Hepatic stellate cell (primary cell): Measurements from ENCODE around the gene PYGO2.

ENCODE experiments used
- DNase-seq: peaks from one replicate; pipeline ENCODE4 v3.0.0; 2011; ENCODE audit warnings: low spot score

PYGO2 gene

GRCh38 chr1:154961207-154962155, at the start of gene PYGO2:
PYGO2 (minus strand) TSS chr1:154961782; CDS start chr1:154961576, 206 bp downstream.
- peak; percentile 87 for DNase-seq

- DNase-seq, result no peak
Measured at GRCh38 chr1:155011004-155011416, 49.4 kb upstream of the PYGO2 start.

GRCh38 chr1:155010211-155010918, 48.8 kb upstream of the PYGO2 start:
- no peak for DNase-seq

GRCh38 chr1:155009742-155010141, 48.2 kb upstream of the PYGO2 start:
- no peak for DNase-seq

GRCh38 chr1:155009221-155009711, 47.7 kb upstream of the PYGO2 start:
- DNase-seq, result no peak

- DNase-seq, result no peak
Measured at GRCh38 chr1:155008015-155008941, 46.7 kb upstream of the PYGO2 start.

GRCh38 chr1:155007251-155007828, 45.8 kb upstream of the PYGO2 start:
- no peak for DNase-seq

- DNase-seq, result peak; percentile 49
Measured at GRCh38 chr1:155006601-155007101, 45.1 kb upstream of the PYGO2 start.

GRCh38 chr1:155005076-155006011, 43.8 kb upstream of the PYGO2 start:
- no peak for DNase-seq

GRCh38 chr1:155004352-155005075, 42.9 kb upstream of the PYGO2 start:
- no peak for DNase-seq

GRCh38 chr1:155003766-155004351, 42.3 kb upstream of the PYGO2 start:
- DNase-seq, result peak; percentile 63

- no peak for DNase-seq
Measured at GRCh38 chr1:155003227-155003765, 41.7 kb upstream of the PYGO2 start.

- DNase-seq, result peak; percentile 81
Measured at GRCh38 chr1:155002464-155003226, 41.1 kb upstream of the PYGO2 start, which contains the start of gene ZBTB7B. ZBTB7B (plus strand) TSS chr1:155002802; CDS start chr1:155014661, 11,859 bp downstream.

GRCh38 chr1:155001675-155002463, 40.3 kb upstream of the PYGO2 start:
- DNase-seq, result peak; percentile 100

- peak; percentile 32 for DNase-seq
Measured at GRCh38 chr1:155001425-155001674, 39.8 kb upstream of the PYGO2 start.

- DNase-seq, result peak; percentile 94
Measured at GRCh38 chr1:155000726-155001424, 39.3 kb upstream of the PYGO2 start.

GRCh38 chr1:155000411-155000725, 38.8 kb upstream of the PYGO2 start:
- no peak for DNase-seq
